Measurements from ENCODE around the gene DCHS1. TPM values are rescaled to one million over a fixed set of nuclear protein-coding genes. Genes with fewer than 3 reads are reported as not detected.

Gene DCHS1
- total RNA-seq, 2 experiments from 2014 or later: 0.40 to 0.53 TPM

DNA sequence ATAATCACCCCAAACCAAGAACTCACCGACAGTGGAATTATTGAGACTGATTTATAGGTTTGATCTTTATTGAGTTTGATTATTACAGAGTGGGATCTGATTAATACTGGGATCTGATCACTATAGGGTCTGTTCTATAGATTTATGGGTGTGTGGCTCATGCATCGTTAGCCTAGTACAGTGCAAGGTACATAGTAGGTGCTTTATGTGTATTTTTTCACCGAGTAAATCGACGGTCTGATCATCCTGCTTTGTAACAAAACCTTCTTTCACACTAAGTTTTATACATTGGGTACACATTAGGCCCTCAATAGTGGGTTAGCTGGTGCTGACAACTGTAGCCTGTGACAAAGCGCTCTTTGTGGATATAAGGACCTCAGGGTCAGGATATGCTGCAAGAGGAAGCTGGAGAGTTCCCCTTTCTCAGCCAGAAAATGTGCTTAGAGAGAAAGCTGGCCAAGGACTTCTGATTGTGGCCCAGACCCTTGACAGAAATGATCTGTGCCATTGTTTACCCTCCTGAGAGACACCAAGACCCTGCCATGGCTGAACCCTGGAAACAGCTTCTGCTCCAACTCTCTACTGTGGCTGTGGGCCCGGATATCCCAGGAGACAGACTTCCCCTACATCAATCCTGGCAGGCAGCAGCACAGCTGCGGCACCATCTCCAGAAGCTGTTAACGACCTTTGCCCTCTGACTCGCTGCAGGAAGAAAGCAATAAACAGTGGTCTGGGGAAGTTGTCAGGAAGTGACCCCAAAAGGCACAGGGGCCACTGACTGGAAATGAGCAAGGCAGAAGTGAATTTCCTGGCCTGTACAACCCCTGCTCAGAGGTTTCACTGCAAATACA lies 20.3 kb downstream of the DCHS1 start:
- POLR2A ChIA-PET: no interaction called here

DNA sequence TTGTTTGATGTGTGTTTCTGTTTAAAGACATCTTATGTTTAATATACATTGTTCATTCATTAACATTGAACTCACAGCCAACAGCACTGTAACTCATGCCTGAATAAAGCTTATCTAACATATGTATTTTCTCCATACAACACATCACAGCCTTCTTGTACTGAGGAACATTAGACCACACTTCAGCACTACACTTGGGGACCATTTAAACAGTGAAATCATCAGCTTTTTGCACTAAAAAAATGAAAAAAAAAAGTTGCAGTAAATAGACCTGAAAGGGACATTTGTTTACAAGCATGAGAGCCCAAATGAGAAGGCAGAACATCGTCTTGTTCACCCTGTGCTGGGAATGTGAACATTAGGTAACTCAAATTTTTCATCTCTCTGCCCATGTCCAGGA lies 21.1 kb downstream of the DCHS1 start:
- POLR2A ChIA-PET: interaction anchor here (0.6 kb wide), 1 partner anchor 17 kb away, joined by 4 read pairs; no protein-coding TSS in a partner anchor
- CTCF ChIA-PET: no interaction called here

More for the DNA sequence above, 20.3 kb downstream of the DCHS1 start:
- CTCF ChIA-PET: interaction anchor here (0.7 to 1.3 kb wide), 3 partner anchors 11 to 48 kb away, joined by 3 read pairs; partner anchors contain the start of gene MRPL17

DNA sequence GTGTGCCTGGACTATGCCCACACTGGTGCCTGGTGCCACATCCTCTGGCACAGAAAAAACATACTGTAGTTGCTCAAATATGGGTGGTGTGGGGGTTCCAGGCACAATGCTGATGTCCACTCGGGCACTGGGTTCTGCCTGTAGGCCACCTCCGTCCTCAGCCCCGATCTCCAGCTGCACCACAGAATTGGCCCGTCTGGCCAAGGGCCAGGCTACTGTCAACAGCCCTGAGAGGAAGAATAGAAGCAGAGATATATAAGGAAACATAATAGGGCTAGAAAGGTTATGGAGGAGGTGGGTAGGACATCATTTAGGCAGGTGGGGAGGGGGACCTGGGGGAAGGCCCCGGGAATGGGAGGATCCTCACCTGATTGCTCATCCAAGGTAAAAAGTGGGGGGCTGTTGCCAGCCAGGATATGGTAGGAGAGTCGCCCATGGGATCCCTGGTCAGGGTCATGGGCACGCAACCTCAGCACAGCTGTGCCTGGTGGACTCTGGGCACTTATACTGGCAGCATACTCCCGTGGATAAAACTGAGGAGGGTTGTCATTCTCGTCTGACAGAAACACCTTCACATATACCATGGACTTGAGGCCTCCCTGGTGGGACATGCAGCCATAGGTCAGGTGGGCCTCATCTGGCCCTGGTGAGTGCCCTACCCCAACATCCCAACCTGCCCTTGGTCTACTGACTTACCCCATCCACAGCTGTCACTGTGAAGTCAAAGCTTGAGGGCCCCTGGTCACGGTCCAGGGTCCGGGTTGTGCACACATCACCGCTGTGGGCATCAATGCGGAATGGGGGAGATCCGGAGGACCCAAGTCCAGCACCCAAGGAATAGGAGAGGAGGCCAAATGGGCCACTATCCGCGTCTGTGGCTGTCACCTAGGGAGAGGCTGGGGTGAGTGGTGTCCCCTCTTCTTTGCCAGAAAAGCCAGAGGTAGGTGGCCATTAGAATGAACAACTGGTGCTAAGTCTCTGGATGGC lies 21.9 kb downstream of the DCHS1 start:
- CTCF ChIA-PET: no interaction called here
- POLR2A ChIA-PET: interaction anchor here (0.6 kb wide), 1 partner anchor 17 kb away, joined by 4 read pairs; no protein-coding TSS in a partner anchor

DNA sequence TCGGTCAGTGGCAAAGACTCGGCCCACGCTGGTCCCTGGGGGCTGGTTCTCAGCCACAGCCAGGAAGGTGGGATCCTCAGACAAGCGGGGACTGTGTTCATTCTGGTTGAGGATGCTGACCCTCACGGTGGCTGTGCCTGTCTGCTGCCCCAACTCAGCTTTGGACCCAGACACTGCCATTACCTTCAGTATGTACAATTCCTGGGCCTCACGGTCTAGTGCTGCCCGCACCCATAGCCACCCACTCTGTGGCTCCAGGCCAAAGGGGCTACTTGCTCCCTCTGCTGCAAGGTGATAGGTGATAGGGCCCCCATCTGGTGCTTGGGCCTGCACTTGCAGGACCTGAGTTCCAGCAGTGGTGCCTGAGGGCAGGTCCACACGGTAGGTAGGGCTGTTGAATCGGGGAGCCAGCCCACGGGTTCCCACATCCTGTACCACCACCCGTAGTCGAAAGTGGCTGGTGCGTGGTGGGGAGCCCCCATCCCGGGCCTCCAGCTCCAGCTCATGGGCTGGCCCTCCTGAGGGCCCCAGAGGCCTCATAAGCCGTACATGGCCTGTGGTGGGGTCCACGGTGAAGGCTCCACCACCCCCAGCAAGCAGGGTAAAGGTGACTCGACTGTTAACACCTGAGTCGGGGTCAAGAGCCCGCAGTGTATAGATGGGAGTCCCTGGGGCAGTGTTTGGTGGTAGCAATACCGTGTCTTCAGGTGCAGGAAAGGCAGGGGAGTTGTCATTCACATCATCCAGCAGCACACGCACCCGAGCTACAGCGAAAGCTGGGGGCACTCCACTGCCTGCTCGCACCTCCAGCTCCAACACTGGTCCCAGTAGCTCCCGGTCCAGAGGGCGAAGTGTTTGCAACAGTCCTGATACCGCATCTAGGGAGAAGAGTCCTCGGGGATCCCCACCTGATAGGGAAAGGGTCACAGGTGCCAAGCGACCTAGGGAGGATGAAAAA lies 23.2 kb downstream of the DCHS1 start:
- ChIA-PET CTCF (interaction anchor here (1.2 to 1.4 kb wide), 2 partner anchors 13 to 51 kb away, joined by 3 read pairs; partner anchors contain the start of genes MRPL17 and TPP1), POLR2A (no interaction called here)

DNA sequence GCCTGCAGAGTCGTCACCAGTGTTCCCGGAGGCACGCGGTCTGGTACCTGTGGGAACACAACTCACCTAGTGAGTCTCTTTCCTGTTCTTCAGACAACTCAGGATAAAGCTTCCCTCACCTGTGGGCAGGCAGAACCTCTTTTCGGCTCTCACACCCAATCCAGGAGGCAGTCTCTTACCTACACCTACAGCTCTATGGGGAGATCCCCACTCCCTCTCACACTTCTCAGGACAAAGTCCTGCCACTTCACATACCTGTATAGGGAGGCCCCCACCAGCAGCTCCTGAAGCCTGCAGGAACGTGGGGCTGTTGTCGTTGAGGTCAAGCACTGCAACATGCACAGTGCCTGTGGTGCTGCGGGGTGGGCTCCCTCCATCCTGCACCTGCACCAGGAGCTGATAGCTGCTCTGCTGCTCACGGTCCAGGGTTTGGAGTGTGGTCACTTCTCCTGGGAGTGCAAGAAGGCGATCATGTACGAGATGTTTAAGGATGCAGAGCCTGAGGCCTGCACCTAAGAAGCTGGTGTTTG lies 24.2 kb downstream of the DCHS1 start:
- CTCF ChIA-PET: interaction anchor here (0.8 to 1.2 kb wide), 2 partner anchors 12 to 13 kb away, joined by 3 read pairs; partner anchors contain the start of gene TPP1
- POLR2A ChIA-PET: interaction anchor here (1.0 kb wide), 1 partner anchor 12 kb away, joined by 3 read pairs; the partner anchor contains the start of gene TPP1

DNA sequence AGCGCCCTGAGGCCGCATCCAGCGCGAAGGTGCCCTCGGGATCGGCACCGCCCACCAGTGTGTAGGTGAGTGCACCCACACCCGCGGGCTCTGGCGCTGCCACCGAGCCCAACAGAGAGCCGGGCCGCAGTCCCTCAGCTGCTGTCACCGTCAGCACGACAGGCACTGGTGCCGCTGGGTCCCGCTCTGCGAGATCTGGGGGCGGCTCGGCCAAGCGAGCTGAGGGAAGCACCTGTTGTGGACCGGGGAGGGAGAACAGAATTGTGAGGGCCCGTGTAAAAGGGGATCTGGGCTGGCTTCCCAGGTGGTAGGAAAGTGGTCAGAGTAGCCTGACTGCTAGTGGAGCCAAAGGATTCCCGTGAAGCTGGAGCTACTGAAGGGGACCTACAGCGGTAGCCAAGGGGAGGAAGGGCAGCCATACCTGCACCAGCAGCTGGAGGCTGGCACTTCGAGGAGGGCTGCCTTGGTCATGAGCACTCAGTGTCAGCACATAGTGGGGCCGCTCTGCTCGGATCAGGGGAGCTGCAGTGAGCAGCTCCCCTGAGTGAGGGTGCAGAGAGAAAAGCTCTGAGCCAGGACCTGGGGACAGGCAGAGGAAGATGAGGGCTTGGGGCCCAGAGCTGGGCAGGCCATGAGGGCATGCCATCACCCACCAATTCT lies 24.8 kb downstream of the DCHS1 start:
- ChIA-PET CTCF (interaction anchor here (0.8 to 1.2 kb wide), 2 partner anchors 11 to 13 kb away, joined by 3 read pairs; partner anchors contain the start of gene TPP1), POLR2A (interaction anchor here (1.0 kb wide), 1 partner anchor 11 kb away, joined by 3 read pairs; the partner anchor contains the start of gene TPP1)

DNA sequence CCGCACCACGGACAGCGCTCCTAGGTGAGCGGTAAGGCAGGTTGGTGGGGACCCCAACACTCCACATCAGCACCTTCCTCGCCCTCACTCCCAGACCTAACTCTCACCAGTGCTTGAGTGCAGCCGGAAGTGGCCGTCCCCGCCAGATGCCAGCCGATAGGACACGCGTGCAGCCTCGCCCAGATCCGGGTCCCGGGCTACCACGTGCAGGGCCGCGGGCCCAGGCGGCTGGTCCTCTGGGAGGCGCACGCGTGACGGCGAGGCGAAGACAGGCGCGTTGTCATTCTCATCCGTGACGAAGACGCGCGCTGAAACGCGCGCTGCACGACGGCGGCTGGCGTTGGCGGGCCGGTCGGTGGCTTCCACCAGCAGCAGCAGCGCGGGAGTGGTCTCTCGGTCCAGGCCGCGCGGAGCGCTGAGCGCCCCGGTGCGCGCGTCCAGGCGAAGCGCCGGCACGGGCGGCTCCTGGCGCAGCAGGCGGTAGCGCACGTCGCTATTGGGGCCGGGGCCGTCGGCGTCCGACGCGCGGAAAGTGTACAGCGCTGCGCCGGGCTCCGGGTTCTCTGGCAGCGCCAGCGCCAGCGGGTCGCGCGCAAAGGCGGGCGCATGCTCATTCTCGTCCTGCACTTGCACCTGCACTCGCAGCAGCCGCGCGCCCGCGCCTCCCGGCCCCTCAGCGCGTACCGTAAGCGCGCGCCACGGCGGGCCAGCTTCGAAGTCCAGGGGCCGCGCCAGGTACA lies 25.5 kb downstream of the DCHS1 start:
- ChIA-PET CTCF (no interaction called here), POLR2A (no interaction called here)

DNA sequence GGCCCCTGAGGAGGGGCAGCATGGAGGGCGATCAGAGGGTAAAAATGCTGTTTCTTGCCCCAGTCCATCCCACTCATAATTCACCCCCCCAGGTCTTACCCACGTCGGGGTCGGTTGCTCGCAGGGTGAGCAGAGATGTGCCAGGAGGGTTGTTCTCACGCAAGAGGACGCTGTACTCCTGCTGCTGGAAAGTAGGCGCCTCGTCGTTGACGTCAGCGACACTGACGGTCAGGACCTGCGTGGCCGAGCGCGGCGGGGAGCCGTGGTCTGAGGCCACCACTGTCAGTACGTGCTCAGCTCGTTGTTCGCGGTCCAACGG lies 26.1 kb downstream of the DCHS1 start:
- ChIA-PET POLR2A (no interaction called here), CTCF (no interaction called here)

DNA sequence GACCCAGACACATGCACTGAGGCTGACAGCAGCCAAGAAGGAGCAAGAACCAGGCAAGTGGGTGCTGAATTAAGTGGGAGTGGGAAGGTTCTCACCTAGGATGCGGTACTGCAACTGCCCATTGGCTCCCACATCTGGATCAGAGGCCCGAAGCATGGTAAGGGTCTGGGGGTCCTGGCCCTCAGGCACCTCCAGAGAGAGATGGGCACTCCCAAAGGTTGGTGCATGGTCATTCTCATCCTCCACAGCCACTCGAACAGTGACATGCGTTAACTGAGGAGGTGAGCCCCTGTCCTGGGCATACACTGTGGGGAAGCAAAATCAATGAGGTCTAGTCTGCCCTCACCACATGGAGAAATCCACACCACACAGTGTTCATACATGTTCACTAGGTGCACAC lies 27.1 kb downstream of the DCHS1 start:
- CTCF ChIA-PET: no interaction called here
- POLR2A ChIA-PET: interaction anchor here (0.6 kb wide), 1 partner anchor 46 kb away, joined by 3 read pairs; no protein-coding TSS in a partner anchor

DNA sequence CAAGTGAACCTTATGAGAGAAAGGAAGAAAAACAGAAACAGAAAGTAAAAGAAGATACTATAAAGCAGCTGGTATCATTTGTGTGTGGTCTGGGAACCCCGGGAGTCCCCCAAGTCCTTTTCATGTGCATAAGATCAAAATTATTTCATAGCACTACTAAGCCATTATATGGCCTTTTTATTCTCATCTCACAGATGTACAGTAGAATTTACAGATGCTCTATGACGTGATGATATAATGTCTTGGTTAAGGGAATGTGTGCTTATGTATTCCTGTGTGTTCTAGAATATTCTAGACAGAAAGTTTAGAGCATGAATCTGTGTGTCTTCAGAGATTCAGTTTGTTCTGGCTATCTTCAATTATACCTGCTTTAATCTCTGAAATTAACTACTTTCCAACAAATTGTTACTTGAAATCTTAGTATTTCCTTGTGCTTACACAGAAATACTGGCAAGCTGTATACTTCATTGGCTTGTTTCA lies 27.8 kb downstream of the DCHS1 start:
- ChIA-PET CTCF (interaction anchor here (1.3 kb wide), 1 partner anchor 9 kb away, joined by 3 read pairs; no protein-coding TSS in a partner anchor), POLR2A (interaction anchor here (0.8 kb wide), 1 partner anchor 9 kb away, joined by 3 read pairs; the partner anchor contains the start of gene TPP1)

DNA sequence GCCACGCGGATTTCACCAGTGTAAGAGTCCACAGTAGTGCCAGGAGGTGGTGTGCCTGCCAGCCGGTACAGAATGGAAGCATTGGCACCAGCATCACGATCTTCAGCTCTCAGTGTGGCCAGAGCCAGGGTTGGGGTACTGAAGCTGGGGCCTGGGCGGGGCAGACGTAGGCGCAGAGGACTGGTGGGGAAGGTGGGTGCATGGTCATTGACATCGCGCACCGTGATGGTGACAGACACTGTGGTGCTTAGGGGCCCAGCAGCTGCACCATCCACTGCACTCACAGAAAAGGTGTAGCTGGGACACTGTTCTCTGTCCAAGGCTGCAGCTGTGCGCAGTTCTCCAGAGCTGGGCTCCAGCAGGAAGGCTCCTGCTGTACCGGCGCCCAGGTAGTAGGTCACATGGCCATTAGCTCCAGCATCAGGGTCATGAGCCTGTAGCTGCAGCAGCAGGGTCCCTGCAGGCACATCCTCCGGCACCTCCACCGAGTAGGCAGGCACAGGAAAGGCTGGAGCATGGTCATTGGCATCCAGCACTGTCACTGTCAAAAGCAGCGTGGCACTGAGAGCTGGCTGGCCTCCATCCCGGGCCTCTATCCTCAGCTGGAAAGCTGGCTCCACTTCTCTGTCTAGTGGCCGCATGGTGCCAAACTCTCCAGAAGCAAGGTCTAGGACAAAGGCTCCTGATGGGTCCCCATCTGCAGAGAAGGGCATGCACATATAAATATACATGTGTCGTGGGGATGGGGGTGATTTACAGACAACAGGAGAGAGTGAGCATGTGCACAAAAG lies 28.4 kb downstream of the DCHS1 start:
- ChIA-PET CTCF (interaction anchor here (1.0 to 1.3 kb wide), 3 partner anchors 8 to 96 kb away, joined by 3 to 4 read pairs (median 3); partner anchors contain the start of gene MRPL17), POLR2A (interaction anchor here (0.8 kb wide), 1 partner anchor 8 kb away, joined by 3 read pairs; the partner anchor contains the start of gene TPP1)

DNA sequence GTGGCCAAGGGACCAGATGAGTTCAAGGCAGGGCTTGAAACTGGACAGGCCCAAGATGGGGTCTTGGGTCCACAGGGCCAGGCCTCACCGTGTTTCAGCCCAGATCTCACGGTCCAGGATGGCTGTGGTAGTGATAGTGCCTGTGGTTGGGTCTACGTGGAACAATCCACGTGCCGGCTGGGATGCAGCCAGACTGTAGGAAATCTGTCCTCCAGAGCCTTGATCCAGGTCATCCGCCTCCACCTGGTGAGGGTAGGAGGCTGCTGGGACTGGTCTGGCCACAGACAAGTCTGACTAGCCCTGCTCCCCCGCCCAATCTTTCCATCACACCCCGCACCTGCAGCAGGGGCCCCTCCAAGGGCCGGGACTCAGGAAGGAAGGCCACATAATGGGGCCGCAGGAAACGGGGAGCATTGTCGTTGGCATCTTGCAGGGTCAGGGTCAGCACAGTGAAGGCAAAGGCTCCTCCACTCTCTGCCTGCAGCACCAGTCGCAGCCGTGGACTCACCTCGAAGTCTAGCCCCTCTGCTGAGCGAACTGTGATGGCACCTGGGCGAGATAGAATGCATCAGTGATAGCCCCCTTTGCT lies 29.7 kb downstream of the DCHS1 start:
- ChIA-PET POLR2A (interaction anchor here (0.6 kb wide), 1 partner anchor 68 kb away, joined by 12 read pairs; no protein-coding TSS in a partner anchor), CTCF (interaction anchor here (1.0 kb wide), 1 partner anchor 95 kb away, joined by 3 read pairs; no protein-coding TSS in a partner anchor)

DNA sequence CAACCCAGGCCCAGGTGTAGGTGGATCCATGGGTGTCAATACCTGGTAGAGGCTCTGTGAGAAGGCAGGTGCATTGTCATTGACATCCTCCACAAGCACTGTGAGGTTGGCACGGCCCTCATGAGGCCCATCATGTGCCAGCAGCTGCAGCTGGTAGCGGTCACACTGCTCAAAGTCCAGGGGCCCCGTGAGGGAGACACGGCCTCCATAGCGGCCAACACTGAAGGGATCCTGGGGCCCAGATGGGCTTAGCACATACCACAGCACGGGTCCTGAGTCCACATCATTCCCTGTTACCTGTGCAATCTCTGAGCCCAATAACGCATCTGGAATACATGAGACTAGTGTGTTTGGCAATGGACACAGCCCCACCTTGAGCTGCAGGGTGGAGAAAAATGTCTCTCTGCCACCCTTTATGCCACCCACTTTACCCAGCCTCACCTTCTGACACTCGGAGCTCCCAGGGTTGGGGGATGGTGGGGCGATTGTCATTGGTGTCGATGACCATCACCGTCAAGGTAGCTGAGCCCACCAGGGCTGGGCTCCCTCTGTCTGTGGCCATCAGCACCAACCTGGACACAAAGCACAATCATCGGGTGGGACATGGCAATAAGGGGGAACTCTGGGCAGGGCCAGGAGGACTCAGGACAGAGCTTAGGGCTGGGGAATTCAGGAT lies 30.3 kb downstream of the DCHS1 start:
- CTCF ChIA-PET: no interaction called here
- POLR2A ChIA-PET: no interaction called here

DNA sequence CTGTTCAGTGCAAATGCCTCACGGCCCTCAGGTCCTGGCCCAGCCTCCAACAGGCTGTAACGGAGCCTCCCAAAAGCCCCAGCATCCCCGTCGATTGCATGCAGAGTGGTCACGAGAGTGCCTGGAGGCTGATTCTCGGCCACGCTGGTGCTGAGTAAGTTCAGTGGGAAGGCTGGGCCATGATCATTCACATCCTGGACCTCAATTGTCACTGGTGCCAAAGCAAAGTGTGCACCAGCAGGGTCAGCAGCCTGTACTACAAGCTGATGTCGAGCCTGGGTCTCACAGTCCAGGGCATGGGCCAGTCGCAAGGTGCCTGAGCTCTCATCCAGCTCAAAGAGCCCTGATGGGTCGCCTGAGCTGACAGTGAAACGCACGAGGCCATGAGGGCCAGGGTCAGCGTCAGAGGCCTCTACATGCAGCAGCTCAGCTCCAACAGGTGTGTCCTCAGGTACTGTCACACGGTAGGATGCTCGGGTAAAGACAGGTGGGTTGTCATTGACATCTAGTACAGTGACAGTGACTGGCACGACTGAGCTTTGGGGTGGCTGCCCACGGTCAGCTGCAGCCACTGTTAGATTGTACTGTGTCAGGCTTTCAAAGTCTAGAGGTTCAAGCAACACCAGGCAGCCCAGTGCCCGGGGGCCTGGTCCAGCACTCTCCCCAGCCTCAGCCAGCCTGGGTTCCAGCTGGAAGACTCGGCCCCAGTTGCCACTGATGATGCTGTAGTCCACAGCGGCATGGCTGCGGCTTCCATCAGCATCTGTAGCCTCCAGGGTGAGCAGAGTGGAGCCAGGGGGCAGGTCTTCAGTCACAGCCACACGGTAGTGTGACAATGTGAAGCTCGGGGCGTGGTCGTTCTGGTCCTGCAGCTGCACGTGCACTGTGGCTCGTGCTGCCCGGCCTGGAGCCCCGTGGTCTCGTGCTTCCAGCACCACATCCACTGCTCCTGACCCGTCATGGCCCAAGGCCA lies 31.9 kb downstream of the DCHS1 start:
- ChIA-PET CTCF (interaction anchor here (1.3 kb wide), 1 partner anchor 12 kb away, joined by 3 read pairs; no protein-coding TSS in a partner anchor), POLR2A (no interaction called here)

Measured in activated CD8-positive, alpha-beta memory T cell treated with anti-CD3 and anti-CD28 coated beads for 36 hours (primary cell).